Kidney (tissue), 14 donors: Measurements from ENCODE around the gene GAS2L2. TPM values are rescaled to one million over a fixed set of nuclear protein-coding genes. Genes with fewer than 3 reads are reported as not detected.

Source experiments
- DNase-seq, 5 donors: peaks; one replicate each; pipeline ENCODE4 v3.0.0-alpha.2; 2013 to 2020
- FAIRE-seq: peaks from 2 replicates; lab custom pipeline; 2012; peaks lifted over from hg19 to GRCh38; lab: Jason Lieb, UNC
- H3K27ac ChIP-seq, 2 donors: one replicate each; pipeline ENCODE4 v1.7.0; 2013; ENCODE audit warnings: low read depth in 2 of 2, low read length in 2 of 2, inconsistent platforms in 1 of 2
- H3K27me3 ChIP-seq: one replicate; pipeline ENCODE4 v1.7.1; 2013; ENCODE audit warnings: low read length, inconsistent platforms; ENCODE audit not compliant: control insufficient read depth, insufficient read depth
- H3K36me3 ChIP-seq, 3 donors: one replicate each; pipeline versions ENCODE4 v1.7.0 to v1.7.1; 2013; ENCODE audit warnings: low read length in 3 of 3, control low read depth in 1 of 3, inconsistent platforms in 1 of 3; ENCODE audit not compliant: insufficient read depth in 3 of 3, control insufficient read depth in 2 of 3
- H3K4me1 ChIP-seq, 3 donors: one replicate each; pipeline versions ENCODE4 v1.7.0 to v1.7.1; 2013; ENCODE audit warnings: low read length in 3 of 3, inconsistent platforms in 1 of 3, low read depth in 1 of 3; ENCODE audit not compliant: control insufficient read depth in 2 of 3, insufficient read depth in 2 of 3
- H3K4me3 ChIP-seq, 3 donors: one replicate each; pipeline versions ENCODE4 v1.7.0 to v1.8.1; 2013; ENCODE audit warnings: low read length in 3 of 3, control low read depth in 1 of 3, inconsistent platforms in 1 of 3
- H3K9ac ChIP-seq, 3 donors: one replicate each; pipeline versions ENCODE4 v1.7.0 to v1.7.1; 2013; ENCODE audit warnings: low read length in 3 of 3, control low read depth in 1 of 3, inconsistent platforms in 1 of 3
- H3K9me3 ChIP-seq, 3 donors: one replicate each; pipeline versions ENCODE4 v1.7.0 to v1.7.1; 2013; ENCODE audit warnings: low read length in 3 of 3, control low read depth in 1 of 3, inconsistent platforms in 1 of 3; ENCODE audit not compliant: control insufficient read depth in 2 of 3, insufficient read depth in 1 of 3
- intact Hi-C: fragments of 100-400 bp; cut with DNase I; formaldehyde crosslinking; loops from one replicate; pipeline ENCODE4 v1.11.1; 2022
- polyA plus RNA-seq: library from polyadenylated mRNA; stranded (reverse); fragments of 350-450 nt; fragmentation: Illumina TruSeq; extraction: RNeasy Lipid Tissue Mini Kit (QIAGEN cat#74804); gene quantifications from one replicate; pipeline ENCODE4 v1.2.3, GENCODE V29; 2014; ENCODE audit warnings: low read depth, low replicate concordance; ENCODE audit not compliant: insufficient read depth
- total RNA-seq: library from RNA; stranded (reverse); fragmentation: NEBNext Ultra II Directional; extraction: Animal tissue kit (Norgen Biotek cat#: 25700); gene quantifications from one replicate; pipeline ENCODE4 v1.2.1, GENCODE V29; 2021
- TF ChIP-seq, protein P1 (sequence below): IDR thresholded peaks from 3 replicates; pipeline ENCODE4 v1.5.1; 2012; ENCODE audit warnings: mild to moderate bottlenecking, moderate library complexity, borderline replicate concordance; ENCODE audit not compliant: insufficient read depth; ENCODE audit errors: extremely low read depth
- donor health status: control.
- donor health status: control.
- donor health status: control.
- donor health status: control.
- donor health status: control.
- donor health status: DM: yes; HTN: yes; CAD: no.
- donor health status: Normal renal cell carcinoma (clear cell type).

GAS2L2 gene
- total and polyA plus RNA-seq, 2 donors from 2014 or later, result not detected

DNA sequence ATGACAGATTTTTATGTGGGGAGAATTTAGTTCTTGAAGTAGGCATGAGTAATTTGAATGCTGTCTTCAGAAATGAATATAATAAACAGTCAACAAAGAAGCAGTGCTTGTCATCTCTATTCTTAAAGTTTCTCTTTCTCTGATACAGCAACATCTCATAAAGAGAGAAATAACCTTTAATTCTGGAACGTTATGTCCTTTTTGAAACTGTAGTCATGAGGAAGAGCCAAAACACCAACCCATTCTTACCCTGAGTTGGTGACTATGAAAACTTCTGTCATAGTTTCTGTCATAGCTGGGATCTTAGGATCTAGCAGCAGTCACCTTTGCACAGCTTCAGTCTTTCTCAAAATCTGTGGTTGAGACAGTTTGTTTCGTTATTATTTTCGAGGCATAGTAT is 36.9 kb downstream of the GAS2L2 start:
- H3K9ac ChIP-seq, result no peak overlapping the region
- intact Hi-C loops, result no loop called here
- no peak overlapping the region for H3K4me3 ChIP-seq
- H3K27me3 ChIP-seq, result no peaks in the 10 kb centered on the region
- H3K36me3 ChIP-seq, result peaks cover 0 to 11% (median 5%) of the 10 kb centered on the region in 3 donors
- H3K4me1 ChIP-seq, result peaks cover 0 to 19% (median 16%) of the 10 kb centered on the region in 3 donors
- TF ChIP-seq, protein P1, sequence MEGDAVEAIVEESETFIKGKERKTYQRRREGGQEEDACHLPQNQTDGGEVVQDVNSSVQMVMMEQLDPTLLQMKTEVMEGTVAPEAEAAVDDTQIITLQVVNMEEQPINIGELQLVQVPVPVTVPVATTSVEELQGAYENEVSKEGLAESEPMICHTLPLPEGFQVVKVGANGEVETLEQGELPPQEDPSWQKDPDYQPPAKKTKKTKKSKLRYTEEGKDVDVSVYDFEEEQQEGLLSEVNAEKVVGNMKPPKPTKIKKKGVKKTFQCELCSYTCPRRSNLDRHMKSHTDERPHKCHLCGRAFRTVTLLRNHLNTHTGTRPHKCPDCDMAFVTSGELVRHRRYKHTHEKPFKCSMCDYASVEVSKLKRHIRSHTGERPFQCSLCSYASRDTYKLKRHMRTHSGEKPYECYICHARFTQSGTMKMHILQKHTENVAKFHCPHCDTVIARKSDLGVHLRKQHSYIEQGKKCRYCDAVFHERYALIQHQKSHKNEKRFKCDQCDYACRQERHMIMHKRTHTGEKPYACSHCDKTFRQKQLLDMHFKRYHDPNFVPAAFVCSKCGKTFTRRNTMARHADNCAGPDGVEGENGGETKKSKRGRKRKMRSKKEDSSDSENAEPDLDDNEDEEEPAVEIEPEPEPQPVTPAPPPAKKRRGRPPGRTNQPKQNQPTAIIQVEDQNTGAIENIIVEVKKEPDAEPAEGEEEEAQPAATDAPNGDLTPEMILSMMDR, result no peak
- no peak for DNase-seq
- no peak overlapping the region for H3K27ac ChIP-seq
- no peak for FAIRE-seq
- H3K9me3 ChIP-seq, result no peaks in the 10 kb centered on the region

- Histone ChIP-seq H3K9ac (no peak overlapping the region), H3K27me3 (no peaks in the 10 kb centered on the region), H3K27ac (no peak overlapping the region), H3K4me3 (no peak overlapping the region), H3K4me1 (peaks cover 0 to 19% (median 16%) of the 10 kb centered on the region in 3 donors), H3K9me3 (no peaks in the 10 kb centered on the region), H3K36me3 (peaks cover 0 to 12% (median 11%) of the 10 kb centered on the region in 3 donors)
- TF ChIP-seq, protein P1, result no peak
- intact Hi-C loops, result no loop called here
- no peak for FAIRE-seq
- DNase-seq, result no peak
Measured at GRCh38 chr17:35715416-35715815, 37.6 kb downstream of the GAS2L2 start.

DNA sequence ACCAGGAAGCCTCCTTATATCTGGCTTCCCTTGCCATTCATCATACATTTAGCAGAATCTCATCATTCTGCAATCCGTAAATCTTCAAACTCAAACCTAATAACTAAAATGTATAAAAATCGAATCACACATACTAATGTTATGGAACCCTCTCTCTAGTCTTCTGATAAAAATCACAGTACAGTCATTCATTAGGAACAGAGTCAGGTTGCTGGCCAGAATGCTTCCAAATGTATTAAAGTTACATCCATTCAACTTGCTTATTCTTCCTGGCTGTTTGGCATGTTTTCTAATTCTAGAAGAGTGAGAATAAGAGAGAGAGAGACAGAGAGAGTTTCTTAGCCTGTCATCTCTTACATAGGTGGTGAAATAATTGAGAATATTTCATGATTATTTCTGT is 38.1 kb downstream of the GAS2L2 start:
- no peaks in the 10 kb centered on the region for H3K27me3 ChIP-seq
- H3K4me1 ChIP-seq, result peaks cover 0 to 19% (median 16%) of the 10 kb centered on the region in 3 donors
- no peaks in the 10 kb centered on the region for H3K9me3 ChIP-seq
- H3K27ac ChIP-seq, result no peak overlapping the region
- H3K9ac ChIP-seq, result no peak overlapping the region
- no peak overlapping the region for H3K4me3 ChIP-seq
- intact Hi-C loops, result no loop called here
- TF ChIP-seq, protein P1, result no peak
- FAIRE-seq (no peak), DNase-seq (no peak)
- peaks cover 0 to 13% (median 11%) of the 10 kb centered on the region in 3 donors for H3K36me3 ChIP-seq
